Stimulated activated CD8-positive, alpha-beta memory T cell treated with anti-CD3 and anti-CD28 coated beads, Interleukin-15, amount 100 ng/mL, for 48 hours (primary cell): ENCODE results near the gene PDCD5.
"Not testable (repeated sequence)": the region's sequence is repeated elsewhere in the genome, so short reads cannot be mapped to it uniquely, and the experiment has no call there.

Experiments used
- DNase-seq, 2 donors: peaks; one replicate each; pipeline ENCODE4 v3.0.0-alpha.2; 2020; ENCODE audit warnings: low read depth in 2 of 2

PDCD5 gene

DNA sequence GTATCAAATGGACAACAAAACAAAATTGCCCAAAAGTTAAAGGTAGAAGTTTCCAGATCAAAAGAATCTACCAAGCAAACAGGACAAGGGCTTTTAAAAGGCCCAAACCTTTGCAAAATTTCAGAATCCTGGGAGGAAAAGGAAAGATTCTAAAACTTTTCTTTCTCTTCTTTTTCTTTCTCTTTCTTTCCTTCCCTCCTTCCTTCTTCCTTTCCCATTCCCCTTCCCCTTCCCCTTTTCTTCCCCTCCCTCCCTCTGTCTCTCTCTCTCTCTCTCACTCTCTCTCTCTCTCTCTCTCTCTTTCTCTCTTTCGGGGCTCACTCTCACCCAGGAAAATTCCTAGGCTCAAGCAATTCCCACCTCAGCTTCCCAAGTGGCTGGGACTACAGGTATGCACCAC lies 4.2 kb upstream of the PDCD5 start:
- no peak for DNase-seq

DNA sequence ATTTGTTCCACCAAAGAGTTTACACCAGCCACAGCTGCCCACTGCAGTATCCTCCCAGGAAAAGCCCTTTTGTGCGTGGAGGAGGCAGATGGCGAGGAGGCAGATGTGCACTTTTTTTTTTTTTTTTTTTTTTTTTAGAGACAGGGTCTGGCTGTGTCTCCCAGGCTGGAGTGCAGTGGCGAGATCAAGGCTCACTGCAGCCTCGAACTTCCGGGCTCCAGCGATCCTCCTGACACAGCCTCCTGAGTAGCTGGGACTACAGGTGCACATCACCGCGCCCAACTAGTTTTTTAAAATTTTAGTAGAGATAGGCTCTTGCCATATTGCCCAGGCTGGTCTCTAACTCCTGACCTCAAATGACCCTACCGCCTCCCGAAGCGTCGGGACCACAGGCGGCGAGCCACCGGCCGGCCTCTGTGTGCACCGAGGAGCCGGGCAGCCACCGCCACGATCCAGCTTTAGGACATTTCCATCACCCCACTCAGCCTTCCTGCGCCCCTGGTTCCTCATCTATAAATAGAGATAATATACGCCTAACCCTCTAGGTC lies 563 bp upstream of the PDCD5 start:
- no peak for DNase-seq

DNA sequence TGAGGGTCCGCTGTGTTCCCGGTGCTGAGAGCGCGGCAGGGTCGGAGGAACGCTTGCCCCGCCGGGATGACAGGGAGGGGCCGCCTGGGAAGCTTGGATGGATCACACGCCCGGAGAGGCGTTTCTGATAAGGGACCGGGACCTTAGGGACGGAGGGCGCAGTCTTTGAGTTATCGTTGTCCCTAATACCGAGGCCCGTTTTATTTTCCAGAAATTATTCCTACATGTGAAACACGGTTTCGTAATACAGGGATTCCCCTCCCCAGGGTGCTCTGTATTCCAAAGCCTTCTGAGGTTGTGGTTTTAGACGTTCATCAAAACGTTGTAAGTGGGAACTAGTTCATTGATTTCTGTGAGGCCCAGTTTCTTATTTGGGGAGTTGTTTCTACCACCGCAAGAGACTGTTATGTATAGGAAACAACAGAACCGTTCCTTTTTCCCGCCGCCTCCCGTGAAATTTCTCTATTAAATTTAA lies 752 bp downstream of the PDCD5 start:
- no peak for DNase-seq

DNA sequence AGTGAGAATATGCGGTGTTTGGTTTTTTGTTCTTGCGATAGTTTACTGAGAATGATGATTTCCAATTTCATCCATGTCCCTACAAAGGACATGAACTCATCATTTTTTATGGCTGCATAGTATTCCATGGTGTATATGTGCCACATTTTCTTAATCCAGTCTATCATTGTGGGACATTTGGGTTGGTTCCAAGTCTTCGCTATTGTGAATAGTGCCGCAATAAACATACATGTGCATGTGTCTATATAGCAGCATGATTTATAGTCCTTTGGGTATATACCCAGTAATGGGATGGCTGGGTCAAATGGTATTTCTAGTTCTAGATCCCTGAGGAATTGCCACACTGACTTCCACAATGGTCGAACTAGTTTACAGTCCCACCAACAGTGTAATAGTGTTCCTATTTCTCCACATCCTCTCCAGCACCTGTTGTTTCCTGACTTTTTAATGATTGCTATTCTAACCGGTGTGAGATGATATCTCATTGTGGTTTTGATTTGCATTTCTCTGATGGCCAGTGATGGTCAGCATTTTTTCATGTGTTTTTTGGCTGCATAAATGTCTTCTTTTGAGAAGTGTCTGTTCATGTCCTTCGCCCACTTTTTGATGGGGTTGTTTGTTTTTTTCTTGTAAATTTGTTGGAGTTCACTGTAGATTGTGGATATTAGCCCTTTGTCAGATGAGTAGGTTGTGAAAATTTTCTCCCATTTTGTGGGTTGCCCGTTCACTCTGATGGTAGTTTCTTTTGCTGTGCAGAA lies 6.9 kb downstream of the PDCD5 start:
- DNase-seq: not testable (repeated sequence)

DNA sequence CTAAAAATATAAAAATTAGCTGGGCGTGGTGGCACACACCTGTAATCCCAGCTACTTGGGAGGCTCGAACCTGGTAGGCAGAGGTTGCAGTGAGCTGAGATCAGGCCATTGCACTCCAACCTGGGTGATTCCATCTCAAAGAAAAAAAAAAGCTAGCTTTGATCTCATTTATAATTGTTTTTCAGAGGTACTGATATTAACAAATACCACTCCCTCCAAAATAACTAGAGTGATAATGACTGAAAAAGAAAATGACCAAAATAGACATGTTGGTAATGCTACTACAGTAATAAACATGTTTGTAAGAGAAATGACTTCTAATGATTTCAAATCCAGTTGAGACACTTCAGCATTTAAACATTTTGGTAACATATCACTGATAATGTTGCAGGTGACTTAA lies 13.0 kb downstream of the PDCD5 start:
- DNase-seq: no peak

DNA sequence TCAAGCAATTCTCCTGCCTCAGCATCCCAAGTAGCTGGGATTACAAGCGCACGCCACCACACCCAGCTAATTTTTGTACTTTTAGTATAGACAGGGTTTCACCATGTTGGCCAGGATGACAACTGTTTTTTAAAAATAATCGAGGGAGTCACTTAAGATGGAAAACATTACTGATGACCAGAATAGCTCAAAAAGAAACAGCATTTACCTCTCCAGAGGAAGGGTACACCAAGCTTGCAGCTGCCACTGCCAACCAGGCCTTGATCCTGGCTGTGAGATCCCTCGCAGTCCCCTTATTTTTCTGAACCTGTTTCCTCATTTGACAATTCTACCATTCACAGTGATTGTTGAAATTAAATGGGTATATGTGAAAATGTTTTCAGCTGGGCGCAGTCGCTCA lies 14.5 kb downstream of the PDCD5 start:
- no peak for DNase-seq

DNA sequence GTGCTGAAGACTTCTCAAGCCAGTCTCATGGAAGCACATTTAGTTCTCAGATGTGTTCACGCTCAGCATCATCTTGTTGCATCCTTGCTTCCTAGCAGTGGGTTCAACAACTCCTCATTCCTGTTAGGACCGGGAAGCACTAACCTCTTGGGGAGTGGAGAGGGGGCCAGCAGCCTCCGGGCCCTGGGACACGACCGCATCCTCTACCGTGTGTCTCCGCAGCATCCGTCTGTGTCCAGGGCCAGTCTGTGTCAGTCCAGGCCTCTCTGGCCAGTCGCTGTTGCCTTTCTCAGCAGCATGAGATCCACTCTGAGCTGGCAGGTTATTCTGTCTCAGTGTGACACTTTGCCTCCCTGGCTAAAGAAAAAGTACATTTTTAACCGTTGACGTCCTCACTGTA lies 17.0 kb downstream of the PDCD5 start:
- no peak for DNase-seq

DNA sequence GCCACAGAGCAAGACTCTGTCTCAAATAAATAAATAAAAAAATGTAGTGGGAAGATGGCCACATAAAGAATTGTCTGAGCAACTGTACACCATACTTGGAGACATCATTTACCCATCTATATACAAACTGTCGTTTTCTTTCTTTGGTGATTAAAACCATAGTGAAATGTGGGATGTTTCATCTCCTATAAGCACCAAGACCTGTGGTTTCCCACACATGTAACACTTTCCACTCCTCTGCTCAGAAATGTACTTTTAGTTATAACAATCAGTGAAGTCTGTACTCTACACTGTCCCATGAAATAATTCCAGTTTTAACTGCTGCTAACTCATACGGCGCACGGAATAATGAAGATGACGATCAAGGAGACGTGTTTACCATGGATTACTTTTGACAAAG lies 18.3 kb downstream of the PDCD5 start:
- no peak for DNase-seq

DNA sequence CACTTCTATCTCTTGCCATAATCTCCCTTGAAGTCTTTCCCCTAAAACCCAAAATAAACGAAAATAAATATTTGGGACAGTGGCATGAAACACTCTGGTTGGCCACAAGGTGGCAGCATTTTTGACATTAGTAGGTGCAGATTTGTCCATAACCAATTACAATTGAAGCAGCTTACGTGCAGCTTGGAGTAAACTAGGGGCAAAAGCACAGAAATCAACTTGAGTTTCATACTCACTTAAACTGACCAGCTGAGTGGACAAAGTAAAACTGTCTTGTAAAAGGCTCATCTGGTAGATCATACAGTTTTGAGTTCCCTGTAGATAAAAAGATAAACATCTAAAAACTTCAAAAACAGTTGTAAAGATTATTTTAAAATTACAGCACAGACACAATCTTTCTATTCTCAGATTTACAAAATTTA lies 18.8 kb downstream of the PDCD5 start:
- no peak for DNase-seq

DNA sequence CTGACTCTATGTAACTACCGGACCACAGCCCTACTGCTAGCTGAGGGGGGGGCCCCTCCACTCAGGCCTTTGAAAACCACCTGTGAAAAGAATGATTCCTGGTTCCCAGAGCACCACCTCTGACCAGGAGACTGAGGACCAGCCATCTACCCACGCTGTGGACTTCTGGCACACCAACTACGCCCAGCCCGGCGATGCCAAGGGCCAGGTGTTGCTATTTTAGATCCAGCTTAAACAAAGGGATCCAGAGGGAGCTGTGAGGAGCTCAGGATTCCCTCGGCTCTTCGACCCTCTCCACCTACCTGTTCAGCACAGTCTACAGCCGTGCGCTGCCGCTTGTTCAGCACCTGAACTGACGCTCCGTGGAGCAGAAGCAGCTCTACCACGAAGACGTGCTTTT lies 23.0 kb downstream of the PDCD5 start:
- no peak for DNase-seq

DNA sequence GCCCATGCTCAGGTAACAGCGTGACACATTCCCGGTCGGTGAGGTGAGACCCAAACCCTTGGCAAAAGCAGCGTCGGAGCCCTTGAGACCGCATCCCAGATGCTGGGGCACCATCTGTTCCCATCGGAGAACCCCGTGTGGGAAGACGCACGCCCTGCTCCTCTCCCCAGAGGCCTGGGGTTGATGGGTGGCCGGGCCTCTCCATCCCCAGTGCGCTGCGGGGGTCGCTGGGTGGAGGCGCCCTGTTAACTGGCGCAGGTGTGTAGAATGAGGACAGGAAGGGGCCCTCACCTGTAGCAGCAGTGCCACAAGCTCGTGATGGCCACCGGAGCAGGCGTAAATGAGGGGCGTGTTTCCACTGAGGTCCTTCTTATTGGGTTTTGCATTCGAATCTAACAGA lies 24.6 kb downstream of the PDCD5 start:
- DNase-seq: no peak

DNA sequence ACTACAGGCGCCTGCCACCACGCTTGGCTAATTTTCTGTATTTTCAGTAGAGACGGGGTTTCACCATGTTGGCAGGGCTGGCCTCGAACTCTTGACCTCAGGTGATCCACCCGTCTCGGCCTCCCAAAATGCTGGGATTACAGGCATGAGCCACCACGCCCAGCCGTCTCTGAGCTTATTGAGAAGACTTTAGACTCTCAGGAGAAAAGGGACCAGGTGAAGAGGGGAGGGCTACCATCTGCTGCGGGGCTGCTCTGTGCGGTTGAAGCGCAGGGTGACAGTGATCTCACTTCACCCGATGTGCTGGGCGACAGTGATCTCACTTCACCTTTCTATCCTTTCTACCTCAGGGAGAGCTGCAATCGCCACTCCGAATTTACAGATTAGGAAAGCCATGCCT lies 25.3 kb downstream of the PDCD5 start:
- no peak for DNase-seq

DNA sequence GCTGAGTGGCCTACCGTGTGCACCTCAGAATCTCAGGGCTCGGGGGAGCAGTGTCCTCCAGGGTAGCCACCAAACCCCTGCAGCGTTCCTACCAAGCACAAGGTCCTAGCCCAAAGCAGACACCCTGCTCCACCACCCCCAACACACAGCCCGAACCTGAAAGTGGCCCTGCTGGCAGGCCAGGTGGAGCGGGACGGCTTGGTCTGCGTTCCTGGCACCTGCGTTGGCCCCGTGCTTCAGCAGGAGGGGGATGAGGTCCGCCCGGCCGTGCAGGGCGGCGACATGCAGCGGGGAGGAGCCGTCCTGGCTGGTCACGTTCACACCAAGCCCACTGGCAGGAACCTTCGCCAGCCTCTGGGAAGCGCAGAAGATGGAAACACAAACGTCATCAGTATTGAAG lies 26.5 kb downstream of the PDCD5 start:
- DNase-seq: no peak

DNA sequence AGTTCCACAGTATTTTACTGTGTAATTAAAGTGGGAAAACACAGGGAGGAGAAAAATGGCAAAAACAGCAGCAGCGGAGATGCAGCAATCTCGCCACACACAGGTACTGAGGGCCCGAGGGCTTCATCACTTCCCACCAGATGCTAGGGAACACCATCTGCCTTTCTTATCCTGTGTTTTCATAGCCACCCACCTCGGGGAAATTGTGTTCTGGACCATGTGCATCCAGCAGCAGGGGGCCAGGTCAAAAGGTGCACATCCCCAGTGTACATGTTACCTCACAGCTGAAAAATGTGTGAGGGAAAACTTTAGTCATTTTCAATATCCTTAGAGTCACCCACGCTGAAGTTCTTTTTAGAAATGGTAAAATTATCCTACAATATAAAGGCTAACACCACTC lies 30.2 kb downstream of the PDCD5 start:
- no peak for DNase-seq

DNA sequence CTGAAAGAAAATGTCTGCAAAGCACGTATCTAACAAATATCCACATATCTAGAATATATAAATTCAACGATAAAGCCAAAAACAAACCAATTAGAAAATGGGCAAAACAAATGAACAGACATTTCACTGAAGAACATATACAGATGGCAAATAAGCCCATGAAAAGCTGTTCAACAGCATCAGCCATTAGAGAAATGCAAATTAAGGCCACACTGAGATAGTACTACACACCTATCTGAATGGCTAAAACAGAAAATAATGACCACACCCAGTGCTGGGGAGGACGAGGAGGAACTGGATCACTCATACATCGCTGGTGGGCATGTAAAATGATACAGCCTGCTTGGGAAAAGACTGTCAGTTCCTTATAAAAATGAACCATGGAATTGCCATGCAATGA lies 32.0 kb downstream of the PDCD5 start:
- DNase-seq: no peak

DNA sequence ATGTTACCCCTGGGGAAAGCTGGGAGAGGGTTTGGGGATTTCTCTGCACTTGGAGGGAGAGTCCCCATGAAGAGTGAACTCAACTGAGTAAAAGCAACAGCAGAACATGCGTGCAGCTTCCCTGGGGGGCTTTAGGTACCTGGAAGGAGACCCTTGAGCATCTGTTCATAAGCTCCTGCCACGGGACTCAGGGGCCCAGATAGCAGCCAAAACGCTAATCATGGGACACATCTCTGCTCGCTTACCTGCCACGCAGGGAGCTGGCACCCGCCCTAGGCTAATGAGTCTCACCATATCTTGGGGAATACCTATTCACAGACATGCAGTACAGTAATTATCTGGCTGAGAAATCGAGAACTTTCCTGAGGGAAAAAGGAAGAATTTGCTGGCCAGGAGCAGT lies 33.9 kb downstream of the PDCD5 start:
- no peak for DNase-seq

DNA sequence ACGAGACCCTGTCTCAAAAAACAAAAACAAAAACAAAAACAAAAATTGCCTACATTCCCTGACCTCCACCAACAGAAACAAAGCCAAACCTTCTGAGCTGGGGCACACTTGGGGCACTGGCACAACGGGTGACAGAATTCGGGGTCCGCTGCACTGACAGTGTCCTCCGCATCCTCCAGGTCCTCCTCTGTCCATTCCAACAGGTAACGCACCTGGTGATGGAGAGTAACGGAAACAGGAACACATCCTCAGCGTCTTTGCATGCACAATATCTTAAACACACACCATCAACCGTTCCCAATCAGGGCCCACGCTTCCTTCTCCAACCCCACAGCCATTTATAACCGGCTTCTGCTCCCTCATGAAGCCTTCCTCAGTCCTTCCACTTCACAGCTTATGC lies 34.6 kb downstream of the PDCD5 start:
- no peak for DNase-seq

DNA sequence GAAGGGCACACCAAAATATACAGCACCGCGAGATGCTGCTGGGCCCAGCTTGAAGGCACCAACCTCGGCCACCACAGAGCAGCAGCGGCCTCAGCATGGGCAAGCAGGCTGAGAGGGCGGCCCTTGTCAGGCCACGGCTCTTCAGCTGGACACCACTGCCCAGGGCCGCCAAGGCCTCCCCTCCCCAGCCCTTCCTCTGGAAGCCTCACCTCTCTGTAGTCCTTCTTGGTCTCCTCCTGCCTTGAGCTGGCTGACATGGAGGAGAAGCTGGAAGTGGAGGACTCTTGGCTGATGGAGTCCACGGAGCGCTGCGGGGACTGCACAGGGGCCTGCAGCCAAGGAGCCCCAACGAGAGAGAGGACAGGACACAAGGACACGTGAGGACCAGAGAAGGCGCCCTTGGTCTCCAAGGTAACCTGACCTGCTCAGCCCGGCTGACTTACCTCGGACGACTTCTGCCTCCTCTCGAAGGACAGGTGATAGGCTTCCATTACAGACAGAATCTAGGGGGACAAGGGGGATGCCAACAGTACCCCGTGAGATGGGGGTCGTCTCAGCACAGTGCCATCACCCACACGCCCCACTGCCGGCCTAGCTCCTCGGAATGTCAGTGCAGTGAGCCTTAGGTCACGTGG lies 38.2 kb downstream of the PDCD5 start:
- DNase-seq: no peak

DNA sequence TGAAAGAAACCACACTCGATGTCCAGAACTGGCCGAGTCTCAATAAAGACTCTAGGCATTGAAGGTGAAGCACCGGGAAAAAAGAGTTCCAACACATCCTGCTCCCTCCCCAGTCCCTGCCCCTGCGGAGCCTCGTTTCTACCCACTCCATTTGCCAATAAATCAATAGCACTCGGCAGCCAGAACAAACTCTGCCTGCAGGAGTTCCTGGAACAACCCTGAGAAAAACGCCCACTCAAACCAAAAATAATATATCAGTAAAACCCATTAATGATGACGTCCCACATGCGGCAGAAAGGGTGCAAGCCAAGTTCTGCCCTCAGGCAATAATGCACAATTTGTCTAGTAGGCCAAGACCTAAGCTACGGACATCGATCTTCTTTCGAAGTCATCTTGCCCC lies 41.0 kb downstream of the PDCD5 start:
- DNase-seq: no peak

DNA sequence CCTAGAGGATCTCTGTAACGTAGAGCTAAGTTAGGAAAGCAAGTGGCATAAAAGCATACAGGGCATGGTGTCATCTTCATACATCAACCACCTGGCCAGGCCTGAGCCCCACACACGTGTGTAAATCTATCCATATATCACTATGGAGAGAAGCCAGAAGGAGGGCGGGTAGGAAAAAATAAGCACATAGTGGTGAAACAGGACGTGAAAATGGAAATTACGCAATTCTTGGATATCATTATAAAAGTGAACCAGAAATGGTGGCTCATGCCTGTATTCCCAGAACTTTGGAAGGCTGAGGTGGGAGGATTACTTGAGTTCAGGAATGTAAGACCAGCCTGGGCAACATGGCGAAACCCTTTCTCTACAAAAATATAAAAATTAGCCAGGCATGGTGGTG lies 43.4 kb downstream of the PDCD5 start:
- DNase-seq: no peak

DNA sequence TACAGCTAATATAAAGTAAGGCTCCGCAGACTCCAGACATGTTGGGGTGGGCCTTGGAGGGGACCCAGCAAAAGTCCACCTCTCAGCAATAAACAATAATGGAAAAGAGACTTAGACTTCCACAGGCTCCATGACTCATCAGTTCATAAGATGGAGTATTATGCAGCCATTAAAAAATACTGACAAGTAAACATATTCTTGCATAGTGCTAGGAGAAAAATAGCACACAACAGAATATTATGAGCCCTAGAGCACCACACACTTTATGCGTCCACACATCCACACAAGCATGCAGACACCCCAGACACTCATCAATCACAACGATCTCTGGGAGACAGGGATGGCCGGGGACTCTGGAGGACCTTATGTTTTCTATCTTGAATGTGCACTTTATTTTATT lies 46.0 kb downstream of the PDCD5 start:
- DNase-seq: no peak

DNA sequence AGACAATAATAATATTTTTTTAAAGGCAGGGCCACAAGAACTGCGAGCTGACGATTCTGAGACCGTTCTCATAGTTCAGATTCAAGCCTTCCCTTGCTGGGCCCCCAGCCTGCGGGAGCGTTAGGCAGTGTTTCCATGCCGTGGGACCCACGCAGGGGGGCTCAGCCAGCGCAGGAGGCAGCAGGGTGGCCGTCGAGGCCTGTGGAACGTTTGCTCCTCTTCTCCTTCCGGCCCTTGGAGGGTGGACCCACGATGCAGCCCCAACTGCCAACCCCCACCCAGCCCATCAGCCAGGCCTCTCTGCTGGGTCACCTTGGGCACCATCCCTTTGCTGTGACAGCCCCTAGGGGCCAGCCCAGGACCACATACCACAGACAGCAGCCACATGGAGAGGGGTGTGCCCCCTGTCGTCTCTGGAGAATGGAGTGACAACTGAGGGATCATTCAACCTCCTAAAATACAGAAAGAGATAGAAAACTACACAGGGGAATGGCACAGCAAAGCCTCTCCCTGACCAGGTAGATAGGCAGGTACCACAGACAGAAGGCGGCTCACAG lies 46.8 kb downstream of the PDCD5 start:
- no peak for DNase-seq

DNA sequence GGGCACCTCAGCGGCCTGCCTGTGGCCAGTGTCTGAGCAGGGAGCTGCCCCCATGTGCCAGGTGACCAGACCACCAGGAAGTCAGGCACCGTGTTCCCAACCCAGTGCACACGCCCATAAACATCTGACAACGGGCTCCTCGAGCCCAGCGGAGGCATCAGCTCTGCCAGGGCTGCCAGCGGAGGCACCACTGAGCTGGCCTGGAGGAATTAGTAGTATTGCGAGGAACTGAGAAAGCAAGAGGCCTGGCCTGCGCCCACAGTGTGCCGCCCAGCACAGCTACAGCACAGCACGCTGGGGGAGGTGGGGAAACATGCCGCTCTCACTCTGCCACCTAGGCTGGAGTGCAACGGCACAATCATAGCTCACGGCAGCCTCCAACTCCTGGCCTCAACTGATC lies 49.3 kb downstream of the PDCD5 start:
- no peak for DNase-seq
